ENCODE results near the gene MARK1. TPM values are rescaled to one million over a fixed set of nuclear protein-coding genes. Genes with fewer than 3 reads are reported as not detected.

Gene MARK1
- total RNA-seq, 1 experiment from 2014 or later = 17.8 TPM

DNA sequence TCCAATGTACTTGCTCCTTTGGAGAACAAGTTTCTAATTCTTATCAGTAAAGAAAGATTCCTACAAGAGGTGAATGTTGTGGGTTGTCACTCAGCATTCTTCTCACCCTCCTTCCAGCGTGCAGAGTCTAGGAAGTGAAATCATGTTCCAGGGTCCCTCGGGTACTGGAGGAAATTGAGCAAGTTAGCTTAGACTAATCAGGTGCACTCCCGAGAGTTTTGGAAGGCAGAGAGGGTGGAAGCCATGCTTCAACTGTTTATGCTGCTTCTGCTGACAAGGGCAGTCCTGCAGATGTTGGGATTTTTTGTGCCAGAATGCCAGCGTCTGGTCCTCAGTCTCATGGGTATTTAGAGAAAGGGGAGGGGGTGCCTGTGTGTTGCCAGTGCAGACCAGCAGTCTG is 157.0 kb downstream of the MARK1 start:
- Histone ChIP-seq H3K27me3 (ENCODE audit: insufficient read depth, low read length) (no peaks in the 10 kb centered on the region), H4K8ac (replicated peaks; ENCODE audit: insufficient read length, low read depth, low read length) (no peak overlapping the region), H3K56ac (ENCODE audit: insufficient read length, low read depth, low read length) (no peak overlapping the region), H3K9ac (ENCODE audit: extremely low read depth, insufficient read length, low read length) (no peak overlapping the region), H3T11ph (ENCODE audit: low read length) (no peak overlapping the region), H4K20me1 (ENCODE audit: control insufficient read depth, insufficient read depth, insufficient read length) (no peaks in the 10 kb centered on the region), H3K23ac (ENCODE audit: insufficient read length, low read depth, low read length) (no peak overlapping the region), H3K4ac (ENCODE audit: low read depth, low read length) (no peak overlapping the region), H3K18ac (ENCODE audit: insufficient read length, low read depth, low read length) (no peak overlapping the region), H2AK5ac (ENCODE audit: insufficient read length, low read length) (no peak overlapping the region), H2BK12ac (ENCODE audit: insufficient read length, low read depth, low read length) (no peak overlapping the region), H3K14ac (ENCODE audit: insufficient read depth, low read length) (no peak overlapping the region), H3K4me1 (ENCODE audit: insufficient read depth, low read length) (no peaks in the 10 kb centered on the region), H3K79me2 (ENCODE audit: insufficient read depth, low read length) (no peaks in the 10 kb centered on the region), H2BK5ac (ENCODE audit: insufficient read length, low read length) (no peak overlapping the region), H4K91ac (ENCODE audit: insufficient read length, low read depth, low read length) (no peak overlapping the region), H3K4me2 (ENCODE audit: insufficient read depth, insufficient read length, low read length) (no peak overlapping the region), H2BK120ac (ENCODE audit: low read depth, low read length, poor library complexity, severe bottlenecking) (no peak overlapping the region), H3K27ac (ENCODE audit: insufficient read length, low read depth, low read length) (no peak overlapping the region), H3K79me1 (ENCODE audit: insufficient read depth, low read depth, low read length, poor library complexity, severe bottlenecking) (no peaks in the 10 kb centered on the region), H3K23me2 (ENCODE audit: insufficient read length, low read depth, low read length, poor library complexity, severe bottlenecking) (peaks cover 3% of the 10 kb centered on the region), H3K9me3 (ENCODE audit: control insufficient read depth, low read depth, low read length) (no peaks in the 10 kb centered on the region), H4K5ac (ENCODE audit: insufficient read length, low read depth, low read length) (no peak overlapping the region), H2AFZ (ENCODE audit: low read length) (no peak overlapping the region), H2BK20ac (ENCODE audit: low read depth, low read length, poor library complexity, severe bottlenecking) (no peak overlapping the region), H2BK15ac (ENCODE audit: low read depth, low read length) (no peak overlapping the region)
- no peak overlapping the region for H3K27ac Mint-ChIP-seq
- TF ChIP-seq CTCF (conservative IDR thresholded peaks at IDR 0.05) = no peak
- peaks cover 3 to 7% of the 10 kb centered on the region in 2 experiments for H3K4me1 Mint-ChIP-seq
- 0 out of 7 replicates have a peak, but pooled peaks cover 0 to 1% (median 0%) of the 10 kb centered on the region in 3 experiments for H3K36me3 Mint-ChIP-seq (ENCODE audit: insufficient read depth in 1 of 3, low read depth in 3 of 3)
- WGBS (ENCODE audit: extremely low coverage, insufficient read length, low lambda C conversion rate) = no CpG with 5 or more reads among the region's 4 CpGs
- DNase-seq = no peak
- H3K9me3 Mint-ChIP-seq = no peaks in the 10 kb centered on the region
- no peak overlapping the region for H3K4me3 Mint-ChIP-seq
- H3K27me3 Mint-ChIP-seq (ENCODE audit: low read depth) = peaks cover 8% of the 10 kb centered on the region
